GM12891 (cell line): Measurements from ENCODE around the gene CPSF3.

Source experiments
- DNase-seq: peaks from one replicate; pipeline ENCODE4 v3.0.0; 2011; ENCODE audit warnings: low spot score; ENCODE audit not compliant: insufficient read length
- FAIRE-seq: peaks from 2 replicates; lab custom pipeline; 2011; peaks lifted over from hg19 to GRCh38; lab: Jason Lieb, UNC
- PAX5 ChIP-seq: IDR thresholded peaks from 2 replicates; pipeline ENCODE4 v1.6.1; 2011; ENCODE audit warnings: low read length, moderate library complexity, mild to moderate bottlenecking; ENCODE audit not compliant: insufficient read depth, severe bottlenecking
- POLR2A ChIP-seq: IDR thresholded peaks from 2 replicates; pipeline ENCODE4 v1.6.1; 2011; ENCODE audit warnings: low read depth, low read length, control low read depth
- POLR2AphosphoS5 ChIP-seq: IDR thresholded peaks from 2 replicates; pipeline ENCODE4 v1.6.1; 2011; ENCODE audit warnings: low read depth, low read length, control low read depth
- POU2F2 ChIP-seq: IDR thresholded peaks from 2 replicates; pipeline ENCODE4 v1.6.1; 2011; ENCODE audit warnings: low read depth, mild to moderate bottlenecking, control low read depth, low read length, moderate library complexity
- SPI1 ChIP-seq: IDR thresholded peaks from 2 replicates; pipeline ENCODE4 v1.6.1; 2011; ENCODE audit warnings: low read depth, low read length, control low read depth
- TAF1 ChIP-seq: IDR thresholded peaks from 2 replicates; pipeline ENCODE4 v1.6.1; 2011; ENCODE audit warnings: low read depth, low read length, control low read depth

Gene CPSF3

DNA sequence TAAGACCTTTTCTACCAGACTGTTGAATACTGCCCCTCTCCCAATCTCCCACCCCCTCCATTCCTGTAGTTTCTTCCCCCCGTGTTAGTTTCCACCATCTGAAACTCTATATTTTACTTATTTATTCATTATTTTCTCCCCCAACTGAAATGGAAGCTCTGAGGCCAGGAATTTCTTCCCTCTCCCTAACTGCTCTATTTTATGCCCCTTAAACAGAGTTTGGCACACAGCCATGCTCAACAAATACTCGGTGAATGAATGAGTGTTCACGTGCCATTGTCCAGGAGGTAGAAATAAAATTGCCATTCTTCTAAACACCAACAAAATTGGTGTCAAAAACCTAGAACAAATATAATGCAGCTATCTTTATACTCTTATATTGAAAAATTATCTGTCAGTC is 5.7 kb upstream of the CPSF3 start:
- TF ChIP-seq POU2F2 (no peak), POLR2A (no peak), SPI1 (no peak), TAF1 (no peak), POLR2AphosphoS5 (no peak), PAX5 (no peak)
- no peak for FAIRE-seq
- no peak for DNase-seq

DNA sequence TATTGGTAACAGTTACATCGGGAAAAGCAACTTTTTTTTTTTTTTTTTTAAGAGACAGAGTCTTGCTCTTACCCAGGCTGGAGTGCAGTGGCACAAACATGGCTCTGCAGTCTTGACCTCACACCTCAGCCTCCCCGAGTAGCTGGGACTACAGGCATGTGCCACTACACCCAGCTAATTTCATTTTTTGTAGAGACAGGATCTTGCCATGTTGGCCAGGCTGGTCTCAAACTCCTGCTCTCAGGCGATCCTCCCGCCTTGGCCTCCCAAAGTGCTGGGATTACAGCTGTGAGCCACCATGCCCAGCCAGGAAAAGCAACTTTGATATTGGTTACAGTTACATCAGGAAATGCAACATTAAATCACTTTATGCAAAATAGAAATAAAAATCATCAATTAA is 4.7 kb upstream of the CPSF3 start:
- TF ChIP-seq TAF1 (no peak), POLR2A (no peak), POU2F2 (no peak), POLR2AphosphoS5 (no peak), SPI1 (no peak), PAX5 (no peak)
- FAIRE-seq: no peak
- no peak for DNase-seq

DNA sequence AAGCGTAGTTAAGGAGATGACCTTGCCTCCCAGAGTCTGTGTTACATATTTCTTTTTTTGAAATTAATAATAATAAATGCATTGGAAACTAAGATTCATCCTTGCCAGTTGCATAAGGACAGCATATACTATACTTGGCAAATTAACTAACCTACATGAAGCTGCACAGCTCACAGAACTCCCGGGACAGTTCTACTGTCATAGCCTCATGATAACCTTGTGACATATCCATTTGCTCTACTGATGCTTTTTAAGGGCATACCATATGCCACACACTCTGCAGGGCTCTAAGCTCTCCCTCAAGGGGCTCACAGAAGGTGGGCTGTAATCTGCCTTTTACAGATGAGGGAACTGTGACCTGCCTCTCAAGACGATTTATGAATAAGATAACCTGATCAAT is 3.9 kb upstream of the CPSF3 start:
- no peak for FAIRE-seq
- DNase-seq: no peak
- no peak for TF ChIP-seq SPI1
- TF ChIP-seq PAX5: no peak
- no peak for TF ChIP-seq POLR2AphosphoS5
- TF ChIP-seq POU2F2: no peak
- no peak for TF ChIP-seq TAF1

DNA sequence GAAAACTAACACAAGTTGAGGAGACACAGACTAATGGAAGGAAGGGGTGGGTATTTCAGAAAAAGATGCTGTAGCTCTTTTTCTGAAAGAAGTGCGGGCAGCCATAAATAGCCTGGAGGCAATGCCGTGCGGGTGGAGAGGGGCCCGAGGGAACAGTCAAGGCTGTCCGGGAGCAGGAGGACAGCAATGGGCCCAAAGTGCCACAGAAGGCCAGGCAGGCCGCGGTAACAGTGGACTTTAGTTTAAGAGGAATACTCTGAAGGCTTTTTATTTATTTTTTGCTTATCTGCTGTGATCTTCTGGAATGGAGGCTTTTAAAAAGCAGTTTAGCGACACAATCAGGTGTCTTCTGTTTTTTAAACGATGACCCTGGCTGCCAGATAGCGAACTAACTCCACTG is 3.0 kb upstream of the CPSF3 start:
- DNase-seq (no peak), FAIRE-seq (no peak)
- TF ChIP-seq PAX5 (no peak), TAF1 (no peak), POLR2AphosphoS5 (no peak), SPI1 (no peak), POU2F2 (no peak), POLR2A (no peak)

DNA sequence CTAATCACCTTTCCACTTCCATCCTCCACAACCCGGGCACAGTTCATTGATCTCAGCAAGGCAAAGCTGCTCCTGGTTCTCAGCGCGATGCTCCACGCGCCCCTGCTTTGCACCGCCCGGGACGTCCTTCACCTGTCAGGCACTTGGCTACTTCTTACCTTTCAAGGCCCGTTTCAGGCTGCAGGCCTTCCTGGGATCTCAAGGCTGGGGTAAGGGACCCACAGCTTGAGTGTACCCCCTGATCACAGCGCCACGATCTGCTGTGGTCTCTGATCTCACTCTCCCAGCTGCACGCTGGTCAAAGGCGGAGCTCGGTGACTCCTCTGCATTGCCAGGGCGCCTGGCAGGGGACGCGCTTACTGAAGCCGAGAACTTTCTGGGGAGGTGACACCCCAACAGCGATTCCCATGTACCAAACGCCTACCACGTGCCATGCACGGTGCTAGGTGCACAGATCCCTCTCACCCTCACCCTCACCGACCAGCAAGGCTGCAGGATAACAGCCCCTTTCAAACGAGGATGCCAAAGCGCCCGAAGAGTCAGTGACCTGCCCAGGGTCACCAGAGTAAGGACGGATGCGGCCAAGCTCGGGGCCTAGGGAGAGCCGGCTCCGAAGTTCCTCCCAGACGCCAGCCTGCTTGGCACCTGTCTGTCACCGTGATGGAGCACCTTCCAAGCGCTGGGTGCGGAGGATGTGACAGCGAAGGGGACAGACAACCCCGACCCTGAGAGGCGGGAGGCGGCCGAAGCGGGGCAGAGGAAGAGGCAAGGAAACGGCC is 944 bp upstream of the CPSF3 start:
- TF ChIP-seq TAF1 (0 out of 2 replicates have a peak, but pooled peaks have one; percentile 29), POU2F2 (no peak)
- peak; percentile 35 for FAIRE-seq
- DNase-seq: peak; percentile 39

DNA sequence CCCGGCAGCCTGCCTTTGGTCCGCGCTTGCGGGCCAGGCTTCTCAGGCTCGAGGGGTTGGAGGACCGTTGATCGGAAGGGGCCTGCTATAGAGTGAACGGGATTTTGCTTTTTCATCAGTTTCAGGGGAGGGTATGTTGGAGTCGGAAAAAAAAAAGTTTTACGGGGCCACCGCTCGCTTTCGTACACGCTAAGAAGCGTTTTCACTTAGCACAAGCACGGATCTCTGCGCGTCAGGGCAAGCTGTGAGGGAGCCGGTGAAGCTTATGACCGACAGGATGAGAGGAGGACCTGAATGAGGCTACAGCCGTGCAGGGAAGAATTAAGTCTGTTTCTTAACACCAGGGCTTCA is 443 bp downstream of the CPSF3 start:
- FAIRE-seq: no peak
- no peak for TF ChIP-seq POLR2A
- no peak for TF ChIP-seq SPI1
- no peak for TF ChIP-seq TAF1
- TF ChIP-seq POLR2AphosphoS5: no peak
- no peak for TF ChIP-seq POU2F2
- no peak for TF ChIP-seq PAX5
- no peak for DNase-seq

DNA sequence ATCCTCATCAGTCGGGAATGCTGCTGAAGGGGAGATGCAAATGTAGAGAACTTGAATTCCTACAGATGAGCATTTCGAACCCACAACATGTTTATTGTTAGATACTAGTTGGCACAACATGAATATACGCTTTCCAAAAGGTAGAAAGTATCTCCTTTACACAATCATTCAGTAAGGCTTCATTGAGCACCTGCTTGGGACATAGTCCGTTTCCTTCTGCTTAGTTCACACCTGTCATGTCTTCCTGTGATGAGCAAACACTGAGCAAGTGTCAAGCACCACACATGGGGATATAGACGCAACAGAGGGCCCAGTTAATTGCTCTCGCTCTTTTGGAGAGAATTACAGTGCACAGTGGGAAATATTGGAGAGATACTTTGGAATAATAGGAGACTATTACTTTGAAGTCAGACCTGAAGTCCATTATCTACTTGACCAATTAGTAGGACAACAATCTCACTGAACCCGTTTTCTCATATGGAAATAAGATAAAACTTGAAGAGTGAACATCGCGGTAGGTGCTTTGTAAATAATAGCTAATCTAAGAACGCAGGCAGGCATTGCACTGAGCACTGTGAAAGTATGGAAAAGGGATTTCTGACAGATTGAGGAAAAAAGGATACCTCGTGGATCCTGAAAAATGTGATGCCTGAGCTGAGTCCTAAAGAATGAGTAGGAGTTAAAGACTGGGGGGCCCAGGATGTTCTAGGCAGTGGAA is 1.2 kb downstream of the CPSF3 start:
- no peak for TF ChIP-seq POU2F2
- no peak for TF ChIP-seq TAF1
- no peak for TF ChIP-seq SPI1
- TF ChIP-seq PAX5: no peak
- no peak for TF ChIP-seq POLR2A
- no peak for TF ChIP-seq POLR2AphosphoS5
- FAIRE-seq: peak; percentile 45

DNA sequence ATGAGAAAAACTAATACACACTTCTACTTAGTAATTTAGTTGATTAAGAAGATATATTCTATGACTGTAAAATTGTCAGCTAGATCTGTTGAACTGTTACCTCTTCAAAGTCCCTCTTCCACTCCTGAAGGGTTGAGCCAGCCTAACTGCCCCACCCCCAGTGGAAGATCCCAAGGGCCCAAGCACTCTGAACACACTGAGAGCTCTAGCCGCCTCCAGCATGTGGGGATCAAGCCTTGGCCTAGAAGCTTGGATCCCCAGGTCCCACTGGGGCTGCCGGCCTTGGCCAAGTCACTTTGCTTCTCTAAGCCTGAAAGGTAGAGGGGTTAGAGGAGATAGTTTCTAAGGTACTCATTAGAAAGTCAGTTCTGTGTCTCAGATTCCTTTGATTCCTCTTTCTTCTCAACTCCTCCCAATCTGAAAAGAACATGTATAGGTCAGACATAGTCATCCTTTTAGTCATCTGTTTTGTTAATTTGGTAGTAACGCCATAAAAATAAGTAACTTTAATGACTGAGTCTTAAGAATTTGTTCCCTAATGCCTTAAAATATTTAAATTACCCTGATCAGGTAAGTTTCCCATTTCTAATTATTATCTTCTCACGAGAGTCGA is 5.6 kb downstream of the CPSF3 start:
- DNase-seq: no peak
- FAIRE-seq: no peak
- no peak for TF ChIP-seq SPI1

More for the DNA sequence above, 1.2 kb downstream of the CPSF3 start:
- no peak for DNase-seq

DNA sequence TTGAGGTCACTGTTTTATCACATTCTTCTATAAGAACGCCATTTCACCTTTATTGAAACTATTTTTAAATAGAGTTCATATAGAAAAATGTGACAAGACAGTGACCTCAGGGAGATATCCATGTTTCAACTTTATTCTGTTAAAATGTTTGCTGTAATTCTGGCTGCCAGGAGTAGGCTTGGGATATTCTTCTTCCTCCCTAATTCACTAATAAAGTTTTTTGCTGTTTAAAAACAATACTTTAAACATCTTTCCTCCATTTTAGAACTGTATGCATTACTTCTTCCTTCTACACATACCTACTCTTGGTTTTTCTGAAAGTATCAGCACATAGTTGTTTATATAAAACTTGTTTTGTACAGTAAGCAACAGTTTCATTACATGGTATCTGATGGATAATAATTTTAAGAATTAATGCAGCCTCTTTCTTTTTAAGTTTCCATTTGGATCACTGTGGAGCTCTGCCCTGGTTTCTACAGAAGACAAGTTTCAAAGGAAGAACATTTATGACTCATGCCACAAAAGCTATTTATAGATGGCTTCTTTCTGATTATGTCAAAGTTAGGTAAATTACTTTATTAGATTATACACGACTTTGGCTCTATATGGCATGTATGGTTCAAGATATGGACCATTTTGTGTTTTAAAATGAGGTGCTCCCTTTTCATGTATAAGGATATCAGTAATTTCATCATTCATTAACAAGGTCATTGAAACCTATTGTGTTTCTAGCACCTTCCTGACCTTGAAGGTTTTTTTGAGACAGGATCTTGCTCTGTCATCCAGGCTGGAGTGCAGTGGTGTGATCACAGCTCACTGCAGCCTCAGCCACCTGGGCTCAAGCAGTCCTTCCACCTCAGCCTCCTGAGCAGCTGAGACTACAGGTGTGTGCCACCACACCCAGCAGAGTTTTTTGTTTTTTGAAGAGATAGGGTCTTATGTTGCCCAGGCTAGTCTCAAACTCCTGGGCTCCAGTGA is 7.2 kb downstream of the CPSF3 start:
- no peak for FAIRE-seq
- no peak for DNase-seq
- TF ChIP-seq POU2F2 (no peak), PAX5 (no peak), POLR2A (no peak), SPI1 (no peak)
